Measurements from ENCODE around the gene HEPACAM.

Gene HEPACAM

GRCh38 chr11:124942466-124943253, 6.8 kb upstream of the HEPACAM start:
- no peak for DNase-seq

GRCh38 chr11:124941703-124942102, 5.9 kb upstream of the HEPACAM start:
- DNase-seq = no peak

GRCh38 chr11:124938970-124939369, 3.1 kb upstream of the HEPACAM start:
- no peak for DNase-seq

- no peak for DNase-seq
Measured at GRCh38 chr11:124938206-124938765, 2.4 kb upstream of the HEPACAM start.

GRCh38 chr11:124937336-124937935, 1.6 kb upstream of the HEPACAM start:
- no peak for DNase-seq

GRCh38 chr11:124934862-124935547, 842 bp downstream of the HEPACAM start:
- DNase-seq = no peak

- no peak for DNase-seq
Measured at GRCh38 chr11:124930799-124931198, 5.0 kb downstream of the HEPACAM start.

- no peak for DNase-seq
Measured at GRCh38 chr11:124928942-124929665, 6.7 kb downstream of the HEPACAM start.

- no peak for DNase-seq
Measured at GRCh38 chr11:124923296-124923695, 12.6 kb downstream of the HEPACAM start.

- no peak for DNase-seq
Measured at GRCh38 chr11:124922831-124923230, 13.0 kb downstream of the HEPACAM start.

- no peak for DNase-seq
Measured at GRCh38 chr11:124920870-124921609, 14.8 kb downstream of the HEPACAM start.

- no peak for DNase-seq
Measured at GRCh38 chr11:124920356-124920755, 15.5 kb downstream of the HEPACAM start.

- DNase-seq = no peak
Measured at GRCh38 chr11:124919898-124920297, 15.9 kb downstream of the HEPACAM start.

- DNase-seq = no peak
Measured at GRCh38 chr11:124918950-124919349, 16.9 kb downstream of the HEPACAM start, which contains the start of gene HEPN1. TSS of gene HEPN1 (plus strand) at chr11:124919250.

GRCh38 chr11:124917115-124917637, 18.7 kb downstream of the HEPACAM start:
- DNase-seq = no peak

GRCh38 chr11:124916370-124916710, 19.5 kb downstream of the HEPACAM start:
- no peak for DNase-seq

GRCh38 chr11:124915541-124916369, 20.1 kb downstream of the HEPACAM start:
- no peak for DNase-seq

- DNase-seq = no peak
Measured at GRCh38 chr11:124902616-124903015, 33.2 kb downstream of the HEPACAM start.

- no peak for DNase-seq
Measured at GRCh38 chr11:124900464-124900863, 35.4 kb downstream of the HEPACAM start.

- no peak for DNase-seq
Measured at GRCh38 chr11:124899383-124900145, 36.3 kb downstream of the HEPACAM start.

All from NCI-H187 (cell line).